HepG2 (cell line): ENCODE data around the gene GDF9. TPM values are rescaled to one million over a fixed set of nuclear protein-coding genes. Genes with fewer than 3 reads are reported as not detected.

Source experiments
- ATAC-seq: fragments of 200-7000 bp; cut with Tn5 transposase; 3 replicates; pipeline ENCODE4 v1.9.1; 2020; ENCODE audit warnings: mild to moderate bottlenecking, moderate library complexity
- BruUV-seq: library from RNA; stranded (reverse); fragments of 400-500 nt; replicated peaks from 2 replicates; lab custom pipeline; 2021; lab: Mats Ljungman, UMichigan
- CTCF ChIA-PET: fragments of 300-600 bp; formaldehyde crosslinking; extraction: SDS; loops from one replicate; lab custom pipeline; 2021; ENCODE audit warnings: low total read pairs, inconsistent platforms, low intra/inter-chr PET ratio; lab: Yijun Ruan, JAX
- POLR2A ChIA-PET: fragments of 350-600 bp; sonication (Branson Sonifier 250); formaldehyde crosslinking; loops from one replicate; lab custom pipeline; 2020; ENCODE audit warnings: antibody characterized with exemption, inconsistent platforms; lab: Yijun Ruan, JAX
- DNase-seq: peaks from one replicate; pipeline ENCODE4 v3.0.0-alpha.2; 2015; ENCODE audit warnings: low spot score
- FAIRE-seq: peaks from 3 replicates; lab custom pipeline; 2011; peaks lifted over from hg19 to GRCh38; lab: Jason Lieb, UNC
- H2AFZ ChIP-seq: one replicate; pipeline ENCODE4 v1.6.1; 2011; ENCODE audit warnings: low read length, inconsistent platforms
- H3K27ac ChIP-seq: fragments of 300-600 bp; 3 replicates; pipeline ENCODE4 v1.8.0; 2011; ENCODE audit warnings: mixed run types, mild to moderate bottlenecking, mixed read lengths, low read length, inconsistent platforms; ENCODE audit not compliant: insufficient read depth; ENCODE audit errors: extremely low read length
- H3K27me3 ChIP-seq, 2 experiments: fragments of 200-600 bp in 1 of 2; 2 replicates in 1 of 2; 3 replicates in 1 of 2; pipeline versions ENCODE4 v1.6.0 to v1.8.0; 2011; ENCODE audit warnings: low read length in 2 of 2, mild to moderate bottlenecking in 2 of 2, moderate library complexity in 2 of 2, inconsistent platforms in 1 of 2; ENCODE audit not compliant: insufficient read depth in 2 of 2, control insufficient read depth in 1 of 2
- H3K36me3 ChIP-seq, 2 experiments: fragments of 200-600 bp in 1 of 2; replicated peaks in 1 of 2; 2 replicates in 1 of 2; 3 replicates in 1 of 2; pipeline versions ENCODE4 v1.5.1 to v1.8.0; 2011; ENCODE audit warnings: low read length in 2 of 2, inconsistent platforms in 1 of 2; ENCODE audit not compliant: insufficient read depth in 2 of 2, control insufficient read depth in 1 of 2
- H3K4me1 ChIP-seq: 2 replicates; pipeline ENCODE4 v1.5.1; 2012; ENCODE audit warnings: low read length, inconsistent platforms; ENCODE audit not compliant: insufficient read depth
- H3K4me2 ChIP-seq: 2 replicates; pipeline ENCODE4 v1.6.0; 2011; ENCODE audit warnings: low read depth, low read length, inconsistent platforms
- H3K4me3 ChIP-seq, 3 experiments: fragments of 200-600 bp in 1 of 3; sonication (generic), shearing (Covaris generic) in 1 of 3; replicated peaks in 1 of 3; 2 replicates each; pipeline ENCODE4 v1.5.1; 2011 to 2016; ENCODE audit warnings: low read length in 3 of 3, inconsistent platforms in 2 of 3, low read depth in 2 of 3, mild to moderate bottlenecking in 2 of 3, control low read depth in 1 of 3, mixed read lengths in 1 of 3; ENCODE audit not compliant: insufficient read depth in 1 of 3
- H3K79me2 ChIP-seq: one replicate; pipeline ENCODE4 v1.6.1; 2011; ENCODE audit warnings: low read length, inconsistent platforms; ENCODE audit not compliant: insufficient read depth
- H3K9ac ChIP-seq: 2 replicates; pipeline ENCODE4 v1.6.0; 2011; ENCODE audit warnings: mild to moderate bottlenecking, low read depth, low read length, inconsistent platforms; ENCODE audit not compliant: insufficient read depth
- H3K9me3 ChIP-seq: 2 replicates; pipeline ENCODE4 v1.5.1; 2012; ENCODE audit warnings: mild to moderate bottlenecking, low read length
- H4K20me1 ChIP-seq: 2 replicates; pipeline ENCODE4 v1.6.0; 2011; ENCODE audit warnings: inconsistent platforms, mild to moderate bottlenecking, low read length, moderate library complexity; ENCODE audit not compliant: insufficient read depth
- DPF2 ChIP-seq: sonication (generic); formaldehyde crosslinking; IDR thresholded peaks from 2 replicates; pipeline ENCODE4 v1.4.0; 2020; ENCODE audit warnings: mild to moderate bottlenecking, low read depth, missing genetic modification reagents, borderline replicate concordance
- KLF6 ChIP-seq: IDR thresholded peaks from 2 replicates; pipeline ENCODE4 v1.8.0; 2016; ENCODE audit warnings: missing biosample characterization, missing genetic modification reagents
- NR2C2 ChIP-seq: sonication (generic); formaldehyde crosslinking; IDR thresholded peaks from 2 replicates; pipeline ENCODE4 v1.4.0; 2020; ENCODE audit warnings: missing genetic modification reagents, mild to moderate bottlenecking, moderate library complexity, borderline replicate concordance
- PRPF4 ChIP-seq: fragments of 200-400 bp; formaldehyde crosslinking; IDR thresholded peaks from 2 replicates; pipeline ENCODE4 v1.6.1; 2016; ENCODE audit warnings: low read length, low read depth; ENCODE audit not compliant: poor library complexity, severe bottlenecking
- RBFOX2 ChIP-seq: fragments of 200-400 bp; formaldehyde crosslinking; IDR thresholded peaks from 2 replicates; pipeline ENCODE4 v1.6.1; 2017; ENCODE audit warnings: low read depth, mild to moderate bottlenecking, low read length
- STAT5B ChIP-seq: sonication (generic); formaldehyde crosslinking; IDR thresholded peaks from 2 replicates; pipeline ENCODE4 v1.4.0; 2020; ENCODE audit warnings: missing genetic modification reagents
- THAP11 ChIP-seq: IDR thresholded peaks from 2 replicates; pipeline ENCODE4 v1.6.1; 2016; ENCODE audit warnings: missing biosample characterization, missing genetic modification reagents
- ZBTB38 ChIP-seq: sonication (generic); formaldehyde crosslinking; IDR thresholded peaks from 2 replicates; pipeline ENCODE4 v1.5.1; 2020; ENCODE audit warnings: mild to moderate bottlenecking, missing genetic modification reagents
- ZNF572 ChIP-seq: sonication (generic); formaldehyde crosslinking; IDR thresholded peaks from 2 replicates; pipeline ENCODE4 v1.5.1; 2020; ENCODE audit warnings: mild to moderate bottlenecking, missing genetic modification reagents
- ZNF644 ChIP-seq: IDR thresholded peaks from 2 replicates; pipeline ENCODE4 v1.6.1; 2016; ENCODE audit warnings: low read depth
- WGBS: methylation state at CpG from one replicate; pipeline ENCODE4 v1.1.6; 2017; ENCODE audit warnings: low lambda C conversion rate; 5-methylcytosine and 5-hydroxymethylcytosine counted together
- in situ Hi-C: cut with HindIII; loops from 2 replicates; pipeline ENCODE4 v1.10.0; 2017; ENCODE audit warnings: low pct_unique_long_range_greater_than_20kb; ENCODE audit not compliant: extremely low pct_ligation_motif_present
- intact Hi-C: fragments of 100-400 bp; cut with micrococcal nuclease; formaldehyde crosslinking; loops from one replicate; pipeline ENCODE4 v1.10.0; 2022; ENCODE audit not compliant: unreplicated experiment
- polyA plus RNA-seq, 8 experiments: library from polyadenylated mRNA; depleted of rRNA in 3 of 8; stranded (reverse) in 7 of 8; unstranded in 1 of 8; fragments of >200 nt; fragmentation: Illumina TruSeq in 4 of 8; extraction: Trizol in 4 of 8; gene quantifications; 2 replicates each; pipeline versions ENCODE4 v1.2.1 to v1.2.3, GENCODE V29; 2011 to 2016; ENCODE audit warnings: low read depth in 4 of 8, missing spikeins in 1 of 8, mixed read lengths in 1 of 8; ENCODE audit not compliant: insufficient read depth in 1 of 8
- total RNA-seq, 5 experiments: library from RNA; depleted of rRNA; stranded (reverse); fragments of >200 nt; fragmentation: Illumina TruSeq; extraction: Trizol; gene quantifications; 2 replicates each; pipeline ENCODE4 v1.2.3, GENCODE V29; 2016; ENCODE audit warnings: low read depth in 1 of 5
- TF ChIP-seq, protein P1 (sequence below): sonication (generic); formaldehyde crosslinking; conservative IDR thresholded peaks from 2 replicates; pipeline ENCODE4 v1.8.0; 2022; ENCODE audit warnings: low read depth, missing genetic modification reagents
- TF ChIP-seq, protein P2 (sequence below): sonication (generic); formaldehyde crosslinking; IDR thresholded peaks from 2 replicates; pipeline ENCODE4 v1.4.0; 2020; ENCODE audit warnings: missing genetic modification reagents

The GDF9 gene
- total and polyA plus RNA-seq, 2 of the 13 experiments (the other 11 are each of a cell fraction or from before 2014, with no cell fraction given): 0.33 to 0.38 TPM

- Histone ChIP-seq H3K4me1 (peaks cover 56% of the 10 kb centered on the region), H3K36me3 (peaks cover 4 to 11% of the 10 kb centered on the region in 2 experiments; a peak in 3 of 5 replicates), H3K9ac (no peak overlapping the region), H3K4me2 (no peak overlapping the region), H4K20me1 (no peaks in the 10 kb centered on the region), H3K79me2 (no peaks in the 10 kb centered on the region), H3K27ac (no peak overlapping the region), H3K27me3 (no peaks in the 10 kb centered on the region), H3K4me3 (no peak overlapping the region), H3K9me3 (no peaks in the 10 kb centered on the region), H2AFZ (no peak overlapping the region)
- in situ Hi-C loops (loop anchor here (5.0 kb wide), 1 partner anchor 47 kb away; no protein-coding TSS in a partner anchor), intact Hi-C loops (no loop called here)
- 92% methylated on average over 26 of the region's 26 CpGs for WGBS
- no peak for ATAC-seq
- no peak for FAIRE-seq
- no peak for DNase-seq
- TF ChIP-seq RBFOX2 (no peak), PRPF4 (peak; percentile 40), ZNF572 (CRISPR knock-in tag) (no peak), ZBTB38 (CRISPR knock-in tag) (peak; percentile 9; the same call in 1 of the 2 replicates)
- TF ChIP-seq, protein P1, sequence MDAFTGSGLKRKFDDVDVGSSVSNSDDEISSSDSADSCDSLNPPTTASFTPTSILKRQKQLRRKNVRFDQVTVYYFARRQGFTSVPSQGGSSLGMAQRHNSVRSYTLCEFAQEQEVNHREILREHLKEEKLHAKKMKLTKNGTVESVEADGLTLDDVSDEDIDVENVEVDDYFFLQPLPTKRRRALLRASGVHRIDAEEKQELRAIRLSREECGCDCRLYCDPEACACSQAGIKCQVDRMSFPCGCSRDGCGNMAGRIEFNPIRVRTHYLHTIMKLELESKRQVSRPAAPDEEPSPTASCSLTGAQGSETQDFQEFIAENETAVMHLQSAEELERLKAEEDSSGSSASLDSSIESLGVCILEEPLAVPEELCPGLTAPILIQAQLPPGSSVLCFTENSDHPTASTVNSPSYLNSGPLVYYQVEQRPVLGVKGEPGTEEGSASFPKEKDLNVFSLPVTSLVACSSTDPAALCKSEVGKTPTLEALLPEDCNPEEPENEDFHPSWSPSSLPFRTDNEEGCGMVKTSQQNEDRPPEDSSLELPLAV (CRISPR knock-in tag): no peak
- ChIA-PET POLR2A (interaction anchor here (0.5 to 6.7 kb wide), 10 partner anchors 10 to 292 kb away, joined by 4 to 176 read pairs (median 6); partner anchors contain the start of genes GDF9, KIF3A, SEPTIN8 and SHROOM1), CTCF (interaction anchor here (0.6 to 4.5 kb wide), 6 partner anchors 10 to 105 kb away, joined by 3 to 54 read pairs (median 4); no protein-coding TSS in a partner anchor)
- no TSS peak for BruUV-seq
These were observed 46.8 kb downstream of the GDF9 start for GRCh38 chr5:132819468-132819867.

- Histone ChIP-seq H4K20me1 (no peaks in the 10 kb centered on the region), H3K4me2 (no peak overlapping the region), H3K27me3 (no peaks in the 10 kb centered on the region), H3K9ac (no peak overlapping the region), H3K9me3 (no peaks in the 10 kb centered on the region), H3K4me3 (no peak overlapping the region), H3K4me1 (peaks cover 60% of the 10 kb centered on the region), H2AFZ (no peak overlapping the region), H3K36me3 (no peaks in the 10 kb centered on the region), H3K79me2 (no peaks in the 10 kb centered on the region), H3K27ac (no peak overlapping the region)
- in situ Hi-C loops: loop anchor here (5.0 kb wide), 1 partner anchor 45 kb away; no protein-coding TSS in a partner anchor
- FAIRE-seq (no peak), ATAC-seq (no peak), DNase-seq (no peak)
- 4% methylated on average over 1 of the region's 1 CpG for WGBS
- ChIA-PET CTCF (no interaction called here), POLR2A (interaction anchor here (6.7 kb wide), 1 partner anchor 8 kb away, joined by 176 read pairs; no protein-coding TSS in a partner anchor)
- intact Hi-C loops: no loop called here
- BruUV-seq: no TSS peak
- TF ChIP-seq ZNF644 (CRISPR knock-in tag) (no peak), NR2C2 (CRISPR knock-in tag) (no peak), DPF2 (CRISPR knock-in tag) (no peak), KLF6 (CRISPR knock-in tag) (no peak), THAP11 (CRISPR knock-in tag) (no peak), STAT5B (CRISPR knock-in tag) (no peak)
- TF ChIP-seq, protein P2, sequence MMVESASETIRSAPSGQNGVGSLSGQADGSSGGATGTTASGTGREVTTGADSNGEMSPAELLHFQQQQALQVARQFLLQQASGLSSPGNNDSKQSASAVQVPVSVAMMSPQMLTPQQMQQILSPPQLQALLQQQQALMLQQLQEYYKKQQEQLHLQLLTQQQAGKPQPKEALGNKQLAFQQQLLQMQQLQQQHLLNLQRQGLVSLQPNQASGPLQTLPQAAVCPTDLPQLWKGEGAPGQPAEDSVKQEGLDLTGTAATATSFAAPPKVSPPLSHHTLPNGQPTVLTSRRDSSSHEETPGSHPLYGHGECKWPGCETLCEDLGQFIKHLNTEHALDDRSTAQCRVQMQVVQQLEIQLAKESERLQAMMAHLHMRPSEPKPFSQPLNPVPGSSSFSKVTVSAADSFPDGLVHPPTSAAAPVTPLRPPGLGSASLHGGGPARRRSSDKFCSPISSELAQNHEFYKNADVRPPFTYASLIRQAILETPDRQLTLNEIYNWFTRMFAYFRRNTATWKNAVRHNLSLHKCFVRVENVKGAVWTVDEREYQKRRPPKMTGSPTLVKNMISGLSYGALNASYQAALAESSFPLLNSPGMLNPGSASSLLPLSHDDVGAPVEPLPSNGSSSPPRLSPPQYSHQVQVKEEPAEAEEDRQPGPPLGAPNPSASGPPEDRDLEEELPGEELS (CRISPR knock-in tag): no peak
These were observed 49.3 kb downstream of the GDF9 start for GRCh38 chr5:132817011-132817410.
